Thyroid gland (tissue), 4 donors: Measurements from ENCODE around the gene PDCD10.

Source experiments
- CTCF ChIP-seq, 6 experiments: fragments of 200-600 bp in 3 of 6; fragments of 450-650 bp in 3 of 6; sonication (generic) in 3 of 6; IDR thresholded peaks; one replicate each; pipeline ENCODE4 v1.5.1; 2016 to 2019; ENCODE audit warnings: antibody characterized with exemption in 6 of 6, mild to moderate bottlenecking in 2 of 6, inconsistent platforms in 1 of 6, moderate library complexity in 1 of 6
- POLR2A ChIP-seq, 2 donors: fragments of 450-650 bp; IDR thresholded peaks; one replicate each; pipeline ENCODE4 v1.6.1; 2017; ENCODE audit warnings: antibody characterized with exemption in 2 of 2, mild to moderate bottlenecking in 2 of 2, moderate library complexity in 1 of 2

- no peak for TF ChIP-seq POLR2A (IDR thresholded peaks at IDR 0.05)
- TF ChIP-seq CTCF (IDR thresholded peaks at IDR 0.05): no peak
These were observed 25.0 kb downstream of the PDCD10 start for GRCh38 chr3:167709690-167710089.
